Adrenal gland (tissue), 12 donors: ENCODE data around the gene FCHO2. TPM values are rescaled to one million over a fixed set of nuclear protein-coding genes. Genes with fewer than 3 reads are reported as not detected.

ENCODE experiments used
- DNase-seq, 7 donors: peaks; one replicate each; pipeline ENCODE4 v3.0.0-alpha.2; 2019 to 2020
- H3K27ac ChIP-seq, 5 donors: fragments of 200-600 bp; sonication (generic) in 4 of 5; 1 replicate in 3 of 5; 2 replicates in 2 of 5; pipeline versions ENCODE4 v1.5.1 to v1.8.0; 2016 to 2020; ENCODE audit warnings: mild to moderate bottlenecking in 1 of 5
- H3K27me3 ChIP-seq: fragments of 200-600 bp; 2 replicates; pipeline ENCODE4 v1.8.0; 2021
- H3K36me3 ChIP-seq, 2 donors: fragments of 200-600 bp; replicated peaks in 1 of 2; 1 replicate in 1 of 2; 2 replicates in 1 of 2; pipeline versions ENCODE4 v1.5.1 to v1.8.0; 2018 to 2022
- H3K4me1 ChIP-seq, 2 donors: fragments of 200-600 bp; replicated peaks in 1 of 2; 1 replicate in 1 of 2; 2 replicates in 1 of 2; pipeline versions ENCODE4 v1.5.1 to v1.8.0; 2018 to 2021
- H3K4me3 ChIP-seq, 4 donors: fragments of 200-600 bp; sonication (generic) in 3 of 4; one replicate each; pipeline ENCODE4 v1.5.1; 2016 to 2018
- H3K9me3 ChIP-seq, 3 donors: fragments of 200-600 bp; sonication (generic) in 1 of 3; replicated peaks in 1 of 3; 1 replicate in 2 of 3; 2 replicates in 1 of 3; pipeline versions ENCODE4 v1.5.1 to v1.8.0; 2016 to 2021
- CTCF ChIP-seq, 6 experiments: fragments of 450-650 bp in 4 of 6; fragments of 200-600 bp in 2 of 6; sonication (generic) in 1 of 6; IDR thresholded peaks; 1 replicate in 5 of 6; 2 replicates in 1 of 6; pipeline versions ENCODE4 v1.5.1 to v1.8.0; 2016 to 2021; ENCODE audit warnings: antibody characterized with exemption in 6 of 6, mild to moderate bottlenecking in 2 of 6, moderate library complexity in 1 of 6
- POLR2A ChIP-seq, 2 donors: fragments of 450-650 bp; IDR thresholded peaks; one replicate each; pipeline ENCODE4 v1.6.1; 2017; ENCODE audit warnings: antibody characterized with exemption in 2 of 2, mild to moderate bottlenecking in 2 of 2, moderate library complexity in 1 of 2
- WGBS, 4 donors: extraction: QIAGEN DNeasy Blood & Tissue Kit in 2 of 4; methylation state at CpG; one replicate each; pipeline versions ENCODE4 v1.1.5 to v1.1.7; 2013 to 2017; 5-methylcytosine and 5-hydroxymethylcytosine counted together
- intact Hi-C, 2 donors: fragments of 100-400 bp; cut with DNase I; formaldehyde crosslinking; loops; one replicate each; pipeline versions ENCODE4 v1.14.1 to v1.15.0; 2022 to 2023
- polyA plus RNA-seq, 3 donors: library from polyadenylated mRNA; stranded (reverse); fragments of 200-250 nt in 2 of 3; fragments of 350-450 nt in 1 of 3; fragmentation: Illumina TruSeq in 1 of 3; extraction: RNeasy Lipid Tissue Mini Kit (QIAGEN cat#74804) in 1 of 3; gene quantifications; one replicate each; pipeline ENCODE4 v1.2.3, GENCODE V29; 2013 to 2014
- total RNA-seq, 9 donors: library from RNA; depleted of rRNA in 4 of 9; stranded (reverse); fragments of >200 nt in 4 of 9; fragments of 120-200 nt in 1 of 9; fragmentation: NEBNext Ultra II Directional in 1 of 9; extraction: Animal tissue kit (Norgen Biotek cat#: 25700) in 1 of 9; gene quantifications; one replicate each; pipeline versions ENCODE4 v1.1.0 to v1.2.4, GENCODE V29; 2013 to 2023
- donor health status: healthy with polysubstance abuse.
- donor health status: Bipolar disorder and iron deficiency.
- donor health status: DM: yes; HTN: yes; CAD: no.
- donor health status: DM: no; HTN: no; CAD: no.
- donor health status: DM: no; HTN: no; CAD: no.
- donor health status: DM: yes; HTN: yes; CAD: no.

The FCHO2 gene
- total and polyA plus RNA-seq, 12 donors: 5.1 to 32.7 (median 20.0) TPM

- H3K27me3 ChIP-seq: no peaks in the 10 kb centered on the region
- H3K4me3 ChIP-seq: no peak overlapping the region
- H3K36me3 ChIP-seq: peaks cover 0 to 5% of the 10 kb centered on the region in 2 donors
- WGBS, 4 donors: 94 to 99% (median 96%) methylated on average over 2 of the region's 2 CpGs
- intact Hi-C loops: no loop called here
- no peaks in the 10 kb centered on the region for H3K4me1 ChIP-seq
- DNase-seq: no peak
- TF ChIP-seq CTCF (IDR thresholded peaks at IDR 0.05) (no peak), POLR2A (IDR thresholded peaks at IDR 0.05) (no peak)
- no peak overlapping the region for H3K27ac ChIP-seq
- H3K9me3 ChIP-seq: no peaks in the 10 kb centered on the region
These were observed 76.8 kb downstream of the FCHO2 start for GRCh38 chr5:73032635-73033034.

- TF ChIP-seq POLR2A (IDR thresholded peaks at IDR 0.05) (no peak), CTCF (IDR thresholded peaks at IDR 0.05) (no peak)
- H3K36me3 ChIP-seq: peaks cover 0 to 5% of the 10 kb centered on the region in 2 donors
- no peak for DNase-seq
- H3K27ac ChIP-seq: no peak overlapping the region
- no peak overlapping the region for H3K4me3 ChIP-seq
- no peaks in the 10 kb centered on the region for H3K9me3 ChIP-seq
- no peaks in the 10 kb centered on the region for H3K27me3 ChIP-seq
- no peaks in the 10 kb centered on the region for H3K4me1 ChIP-seq
- whole genome bisulfite sequencing, 4 donors: 97 to 99% (median 98%) methylated on average over 5 of the region's 5 CpGs
- intact Hi-C loops: no loop called here
These were observed 81.7 kb downstream of the FCHO2 start for GRCh38 chr5:73037545-73037944.

GRCh38 chr5:73039082-73039481 is 83.2 kb downstream of the FCHO2 start:
- no peak for DNase-seq
- TF ChIP-seq CTCF (IDR thresholded peaks at IDR 0.05) (no peak), POLR2A (IDR thresholded peaks at IDR 0.05) (no peak)
- H3K9me3 ChIP-seq: no peaks in the 10 kb centered on the region
- no peaks in the 10 kb centered on the region for H3K4me1 ChIP-seq
- peaks cover 0 to 5% of the 10 kb centered on the region in 2 donors for H3K36me3 ChIP-seq
- no peak overlapping the region for H3K4me3 ChIP-seq
- intact Hi-C loops: no loop called here
- no peaks in the 10 kb centered on the region for H3K27me3 ChIP-seq
- no peak overlapping the region for H3K27ac ChIP-seq

GRCh38 chr5:73042993-73043392 is 87.2 kb downstream of the FCHO2 start:
- Histone ChIP-seq H3K27ac (no peak overlapping the region), H3K9me3 (no peaks in the 10 kb centered on the region), H3K27me3 (no peaks in the 10 kb centered on the region), H3K36me3 (no peaks in the 10 kb centered on the region), H3K4me3 (no peak overlapping the region), H3K4me1 (no peaks in the 10 kb centered on the region)
- TF ChIP-seq POLR2A (IDR thresholded peaks at IDR 0.05): no peak
- no peak for TF ChIP-seq CTCF (IDR thresholded peaks at IDR 0.05)
- intact Hi-C loops: no loop called here
- no peak for DNase-seq
